Skin epidermis (tissue), 12 donors: ENCODE measurements around the gene UBQLN4.

Source experiments
- H3K27ac ChIP-seq, 21 experiments: fragments of 200-600 bp; sonication (generic) in 11 of 21; one replicate each; pipeline ENCODE4 v1.5.0; 2020; ENCODE audit warnings: mild to moderate bottlenecking in 3 of 21, inconsistent platforms in 2 of 21, moderate library complexity in 2 of 21
- H3K4me3 ChIP-seq, 7 experiments: fragments of 200-600 bp; sonication (generic) in 2 of 7; one replicate each; pipeline ENCODE4 v1.5.0; 2020; ENCODE audit warnings: inconsistent platforms in 2 of 7, mild to moderate bottlenecking in 2 of 7, moderate library complexity in 1 of 7

Gene UBQLN4

DNA sequence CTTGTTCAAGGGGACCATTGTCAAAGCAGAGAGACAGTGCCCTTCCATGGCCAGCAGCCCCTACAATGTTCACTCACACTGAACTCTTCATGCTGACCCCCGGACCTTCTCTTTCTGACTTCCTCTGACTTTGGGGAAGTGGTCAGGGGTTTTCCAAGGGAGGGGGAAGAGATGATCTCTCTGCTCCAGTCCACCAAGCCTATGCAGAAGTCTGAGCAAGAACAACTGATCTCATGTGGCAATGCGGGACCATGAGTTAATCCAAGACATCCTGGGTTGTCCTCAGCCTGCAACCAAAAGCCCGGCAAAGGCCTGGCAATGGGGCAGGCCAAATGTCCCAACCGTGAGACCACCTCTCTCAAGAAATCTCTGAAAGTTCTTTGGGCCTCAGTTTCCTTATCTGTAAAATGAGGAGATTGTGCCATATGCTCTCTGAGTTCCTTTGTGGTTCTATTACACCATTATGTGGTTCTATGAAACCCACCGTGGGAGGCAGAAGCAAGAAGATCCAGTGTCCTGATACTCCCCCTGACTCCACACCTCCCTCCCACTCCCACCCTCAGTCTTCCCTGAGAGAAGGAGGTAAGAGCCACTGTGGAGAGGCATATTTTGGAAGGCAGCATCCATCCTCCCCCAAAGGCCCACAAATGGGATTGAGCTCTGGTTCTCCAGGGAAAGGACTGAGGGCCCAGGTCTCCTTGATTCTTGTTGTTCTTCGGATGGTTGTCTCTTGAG is 63.4 kb downstream of the UBQLN4 start:
- H3K27ac ChIP-seq, result peak overlapping the region in 16 of 21 experiments; percentile 4 to 77 (median 52)
- H3K4me3 ChIP-seq, result no peak overlapping the region

DNA sequence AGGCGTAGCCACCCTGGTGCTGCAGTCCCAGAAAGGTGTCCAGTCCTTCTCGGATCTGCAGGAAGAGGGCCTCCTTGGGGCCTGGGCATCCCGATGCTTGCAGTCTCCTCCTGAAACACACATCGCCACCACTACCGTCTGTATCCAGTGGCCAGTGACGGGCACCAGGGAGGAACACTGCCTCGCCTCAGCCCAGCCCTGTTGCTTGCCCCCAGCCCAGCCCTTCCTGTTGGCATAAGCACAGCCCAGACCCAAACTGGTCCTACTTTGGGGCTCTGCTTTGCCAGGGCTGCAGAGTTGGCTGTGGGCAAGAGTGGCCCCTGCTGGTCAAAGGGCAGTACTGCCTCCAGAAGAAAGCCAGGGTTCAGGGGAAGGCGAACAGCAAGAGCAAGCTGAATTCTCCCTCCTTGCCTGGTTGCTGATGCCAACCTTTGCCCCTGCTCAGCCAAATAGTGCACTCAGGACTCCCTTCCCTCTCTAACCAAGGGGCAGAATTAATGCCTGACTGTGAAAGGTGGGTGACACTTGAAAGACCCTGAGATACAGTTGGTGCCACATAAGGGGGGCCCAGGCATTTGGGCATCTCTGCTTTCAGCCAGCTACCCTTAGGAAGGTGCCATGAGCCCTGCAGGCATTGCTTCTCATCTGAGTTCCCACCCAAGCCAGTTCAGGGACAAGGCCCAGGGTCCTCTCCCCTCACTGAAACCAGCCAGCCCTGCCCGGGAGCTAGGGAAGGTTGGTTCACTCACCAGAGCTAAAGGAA is 64.2 kb downstream of the UBQLN4 start:
- H3K27ac ChIP-seq, result peak overlapping the region in 15 of 21 experiments; percentile 21 to 77 (median 56)
- H3K4me3 ChIP-seq, result peak overlapping the region in 3 of 7 experiments; percentile 12 to 30 (median 21)
